ENCODE results near the gene FUT1. TPM values are rescaled to one million over a fixed set of nuclear protein-coding genes. Genes with fewer than 3 reads are reported as not detected.

Gene FUT1
- polyA plus RNA-seq, 1 of the 3 experiments (the other 2 are of a cell fraction) = 0.08 TPM

DNA sequence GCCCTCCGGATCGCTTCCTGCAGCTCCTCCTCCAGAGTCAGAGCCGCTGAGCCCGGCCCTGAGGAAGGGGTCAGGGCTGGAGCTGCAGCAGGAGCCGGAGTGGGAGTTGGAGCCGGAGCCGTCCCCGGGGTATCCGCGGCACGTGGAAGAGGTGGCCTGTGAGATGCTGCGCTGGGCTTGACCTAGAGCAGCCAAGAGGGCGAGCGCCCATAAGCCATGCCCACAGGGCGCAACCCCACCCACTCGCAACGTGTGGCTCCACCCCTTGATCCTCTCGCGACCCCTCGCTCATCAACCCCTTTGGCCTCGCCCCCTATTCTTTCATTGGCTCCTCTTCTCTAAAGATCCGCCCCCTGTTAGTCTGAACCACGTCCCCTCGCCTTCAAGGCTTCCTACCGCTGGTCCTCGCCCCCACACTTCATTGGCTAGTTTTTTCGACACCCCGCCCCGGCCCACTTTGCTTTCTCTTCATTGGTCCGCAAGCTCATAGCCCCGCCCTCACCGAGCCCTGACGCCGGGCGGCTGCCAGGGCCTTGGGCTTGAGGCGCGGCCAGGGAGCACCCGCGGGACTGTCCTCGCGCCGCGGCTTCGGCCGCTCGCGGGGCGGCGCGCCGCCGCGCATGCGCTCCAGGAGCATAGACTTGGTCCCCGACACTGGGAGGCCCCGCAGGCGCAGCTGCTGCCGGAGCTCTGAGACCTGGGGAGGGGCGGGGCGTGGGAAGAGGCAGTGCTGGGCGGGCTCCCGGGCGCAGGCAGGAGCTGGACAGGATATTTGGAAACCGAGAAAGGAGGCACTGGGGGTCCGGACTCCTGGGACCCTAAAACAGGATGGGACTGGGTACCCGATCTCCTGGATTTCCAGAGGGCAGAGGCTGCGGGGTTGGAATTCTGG is 38.3 kb downstream of the FUT1 start:
- WGBS (ENCODE audit: low lambda C conversion rate) = 1% methylated on average over 47 of the region's 67 CpGs
- CTCF ChIA-PET = interaction anchor here (0.7 to 4.5 kb wide), 4 partner anchors 25 to 128 kb away, joined by 3 to 30 read pairs (median 12); partner anchors contain the start of gene CA11
- Histone ChIP-seq H4K20me1 (ENCODE audit: insufficient read depth) (no peaks in the 10 kb centered on the region), H3K4me3 (ENCODE audit: low read depth in 2 of 2, low read length in 1 of 2) (peak overlapping the region; percentile 75 to 100), H3K27ac (ENCODE audit: low read depth in 2 of 2, low read length in 1 of 2) (peak overlapping the region; percentile 77 to 85), H2AFZ (ENCODE audit: low read depth) (peak overlapping the region; percentile 97), H3K9ac (peak overlapping the region; percentile 82), H3K36me3 (replicated peaks in 1 of 2; ENCODE audit: control insufficient read depth in 1 of 2, insufficient read depth in 2 of 2, low read length in 1 of 2) (no peaks in the 10 kb centered on the region), H3K9me2 (no peaks in the 10 kb centered on the region), H3K4me2 (peak overlapping the region; percentile 98), H3K9me3 (no peaks in the 10 kb centered on the region), H3F3A (replicated peaks; ENCODE audit: insufficient read depth) (peaks cover 4% of the 10 kb centered on the region), H3K79me2 (ENCODE audit: insufficient read depth) (peaks cover 17% of the 10 kb centered on the region), H3K27me3 (ENCODE audit: insufficient read depth) (no peaks in the 10 kb centered on the region), H3K4me1 (ENCODE audit: control insufficient read depth in 1 of 2, insufficient read depth in 2 of 2, low read depth in 1 of 2, low read length in 1 of 2) (peaks cover 8 to 30% of the 10 kb centered on the region in 2 experiments; a peak in 2 of 4 replicates)
- POLR2A ChIA-PET = interaction anchor here (0.6 to 1.0 kb wide), 3 partner anchors 22 to 159 kb away, joined by 3 to 4 read pairs (median 3); no protein-coding TSS in a partner anchor
- TF ChIP-seq NRF1 (IDR thresholded peaks at IDR 0.05; ENCODE audit: low read depth, low read length) (peak; percentile 97), MAX (IDR thresholded peaks at IDR 0.05; ENCODE audit: low read depth) (peak; percentile 27; the same call in 1 of the 2 replicates), MXI1 (IDR thresholded peaks at IDR 0.05; ENCODE audit: low read depth, low read length) (peak; percentile 75), CTCF (IDR thresholded peaks at IDR 0.05) (no peak), POLR2AphosphoS5 (IDR thresholded peaks at IDR 0.05; ENCODE audit: low read depth, low read length) (peak; percentile 69; the same call in 1 of the 2 replicates), YY1 (IDR thresholded peaks at IDR 0.05; ENCODE audit: low read depth) (no peak), ELF1 (IDR thresholded peaks at IDR 0.05) (0 out of 2 replicates have a peak, but pooled peaks have one; percentile 47), RFX5 (IDR thresholded peaks at IDR 0.05; ENCODE audit: low read length) (peak; percentile 84), CHD2 (IDR thresholded peaks at IDR 0.05; ENCODE audit: low read length, partially characterized antibody) (peak; percentile 78)
- TF ChIP-seq, protein P1, sequence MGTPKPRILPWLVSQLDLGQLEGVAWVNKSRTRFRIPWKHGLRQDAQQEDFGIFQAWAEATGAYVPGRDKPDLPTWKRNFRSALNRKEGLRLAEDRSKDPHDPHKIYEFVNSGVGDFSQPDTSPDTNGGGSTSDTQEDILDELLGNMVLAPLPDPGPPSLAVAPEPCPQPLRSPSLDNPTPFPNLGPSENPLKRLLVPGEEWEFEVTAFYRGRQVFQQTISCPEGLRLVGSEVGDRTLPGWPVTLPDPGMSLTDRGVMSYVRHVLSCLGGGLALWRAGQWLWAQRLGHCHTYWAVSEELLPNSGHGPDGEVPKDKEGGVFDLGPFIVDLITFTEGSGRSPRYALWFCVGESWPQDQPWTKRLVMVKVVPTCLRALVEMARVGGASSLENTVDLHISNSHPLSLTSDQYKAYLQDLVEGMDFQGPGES (IDR thresholded peaks at IDR 0.05; ENCODE audit: low read depth, low read length) = no peak; the same call in 1 of the 2 replicates
- peak; percentile 98 for DNase-seq
